ENCODE results near the gene ITGAL.

ITGAL gene

GRCh38 chr16:30571445-30572322 lies 99.1 kb downstream of the ITGAL start, which contains the start of gene ZNF688:
ZNF688 (minus strand) TSS chr16:30571714; CDS start chr16:30571629, 85 bp downstream.
- DNase-seq: peak; percentile 98

Data from NCI-H146 (cell line).